ENCODE data around the gene ADGRA3. TPM values are rescaled to one million over a fixed set of nuclear protein-coding genes. Genes with fewer than 3 reads are reported as not detected.

The ADGRA3 gene
- total RNA-seq, 1 experiment from 2014 or later = 57.5 TPM

DNA sequence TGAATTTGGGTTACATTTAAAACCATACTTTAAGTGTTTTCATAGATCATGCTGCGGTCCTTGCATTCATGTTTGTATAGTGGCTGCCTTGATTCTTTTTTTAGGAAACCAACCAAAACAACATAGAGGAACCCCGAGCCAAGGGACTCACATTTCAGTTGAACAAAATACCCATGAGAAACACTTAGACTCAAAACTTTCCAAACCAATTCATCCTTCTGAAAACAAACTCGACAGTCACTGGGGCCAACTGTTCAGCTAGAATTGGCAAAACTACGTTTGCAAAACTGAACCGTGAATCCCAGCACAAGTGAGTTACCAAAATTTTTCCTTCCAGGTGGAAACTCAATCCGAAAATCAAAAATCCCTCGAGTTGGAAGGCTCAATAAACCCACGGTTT, 1.4 kb downstream of the ADGRA3 start:
- BruUV-seq (replicated peaks) = no TSS peak
- Histone ChIP-seq H3K36me3 (ENCODE audit: insufficient read depth, low read length, poor library complexity, severe bottlenecking) (no peaks in the 10 kb centered on the region), H3K9me3 (ENCODE audit: low read depth, low read length, poor library complexity, severe bottlenecking) (no peaks in the 10 kb centered on the region), H3K27ac (ENCODE audit: low read depth, low read length, poor library complexity, severe bottlenecking) (peak overlapping the region; percentile 36), H3K4me1 (ENCODE audit: insufficient read depth, low read length, poor library complexity, severe bottlenecking) (peaks cover 17% of the 10 kb centered on the region), H3K27me3 (replicated peaks; ENCODE audit: insufficient read depth, low read depth, low read length, poor library complexity) (no peaks in the 10 kb centered on the region), H3K4me3 (ENCODE audit: low read depth, low read length, poor library complexity, severe bottlenecking) (peak overlapping the region; percentile 62)
- TF ChIP-seq, protein P1, sequence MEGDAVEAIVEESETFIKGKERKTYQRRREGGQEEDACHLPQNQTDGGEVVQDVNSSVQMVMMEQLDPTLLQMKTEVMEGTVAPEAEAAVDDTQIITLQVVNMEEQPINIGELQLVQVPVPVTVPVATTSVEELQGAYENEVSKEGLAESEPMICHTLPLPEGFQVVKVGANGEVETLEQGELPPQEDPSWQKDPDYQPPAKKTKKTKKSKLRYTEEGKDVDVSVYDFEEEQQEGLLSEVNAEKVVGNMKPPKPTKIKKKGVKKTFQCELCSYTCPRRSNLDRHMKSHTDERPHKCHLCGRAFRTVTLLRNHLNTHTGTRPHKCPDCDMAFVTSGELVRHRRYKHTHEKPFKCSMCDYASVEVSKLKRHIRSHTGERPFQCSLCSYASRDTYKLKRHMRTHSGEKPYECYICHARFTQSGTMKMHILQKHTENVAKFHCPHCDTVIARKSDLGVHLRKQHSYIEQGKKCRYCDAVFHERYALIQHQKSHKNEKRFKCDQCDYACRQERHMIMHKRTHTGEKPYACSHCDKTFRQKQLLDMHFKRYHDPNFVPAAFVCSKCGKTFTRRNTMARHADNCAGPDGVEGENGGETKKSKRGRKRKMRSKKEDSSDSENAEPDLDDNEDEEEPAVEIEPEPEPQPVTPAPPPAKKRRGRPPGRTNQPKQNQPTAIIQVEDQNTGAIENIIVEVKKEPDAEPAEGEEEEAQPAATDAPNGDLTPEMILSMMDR (conservative IDR thresholded peaks at IDR 0.05; ENCODE audit: low read depth, low read length) = no peak
- TF ChIP-seq EZH2 (IDR thresholded peaks at IDR 0.05; ENCODE audit: borderline replicate concordance, low read depth, low read length, poor library complexity, severe bottlenecking) = no peak
- intact Hi-C loops (cut with micrococcal nuclease; ENCODE audit: unreplicated experiment) = no loop called here
- DNase-seq (ENCODE audit: low spot score) = no peak
- CTCF ChIA-PET = interaction anchor here (1.1 kb wide), 1 partner anchor 9 kb away, joined by 6 read pairs; no protein-coding TSS in a partner anchor
- POLR2A ChIA-PET (ENCODE audit: low non-redundant PET) = no interaction called here

DNA sequence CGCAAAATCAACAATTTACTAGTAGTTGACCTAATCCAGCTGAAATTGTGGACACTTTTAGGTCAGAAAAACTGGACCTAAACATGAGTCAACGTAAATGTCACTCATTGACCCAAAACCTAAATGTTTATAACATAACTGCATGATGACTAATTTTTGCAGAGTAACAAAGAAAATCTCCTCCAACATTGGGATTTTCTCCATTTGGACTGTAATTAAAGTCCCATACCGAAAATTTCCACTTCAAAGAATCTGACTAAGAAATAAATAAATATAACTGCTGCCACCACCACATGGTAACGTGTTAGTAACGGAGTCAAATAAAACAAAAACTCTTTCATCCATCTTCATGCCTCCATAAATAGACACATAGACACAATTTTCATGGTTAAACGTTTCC, 1.9 kb downstream of the ADGRA3 start:
- POLR2A ChIA-PET (ENCODE audit: low non-redundant PET) = no interaction called here

DNA sequence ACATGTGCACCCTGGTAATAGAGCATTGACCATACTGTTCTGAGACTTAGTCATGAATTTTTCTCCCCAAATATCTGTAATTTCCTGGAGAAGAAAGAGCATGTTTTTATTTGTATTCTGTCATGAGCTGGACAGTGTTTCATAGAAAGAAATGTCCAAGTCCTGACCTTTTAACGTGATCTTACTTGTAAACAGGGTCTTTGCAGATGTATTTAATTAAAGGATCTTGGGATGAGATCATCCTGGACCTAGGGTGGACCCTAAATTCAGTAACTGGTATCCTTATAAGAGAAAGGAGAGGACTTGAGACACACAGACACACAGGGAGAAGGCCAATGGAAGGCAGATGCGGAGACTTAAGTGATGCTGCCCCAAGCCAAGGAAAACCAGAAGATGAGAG, 3.6 kb downstream of the ADGRA3 start:
- BruUV-seq (replicated peaks) = no TSS peak
- Histone ChIP-seq H3K4me1 (ENCODE audit: insufficient read depth, low read length, poor library complexity, severe bottlenecking) (peaks cover 29% of the 10 kb centered on the region), H3K27ac (ENCODE audit: low read depth, low read length, poor library complexity, severe bottlenecking) (no peak overlapping the region), H3K27me3 (replicated peaks; ENCODE audit: insufficient read depth, low read depth, low read length, poor library complexity) (no peaks in the 10 kb centered on the region), H3K36me3 (ENCODE audit: insufficient read depth, low read length, poor library complexity, severe bottlenecking) (no peaks in the 10 kb centered on the region), H3K9me3 (ENCODE audit: low read depth, low read length, poor library complexity, severe bottlenecking) (no peaks in the 10 kb centered on the region), H3K4me3 (ENCODE audit: low read depth, low read length, poor library complexity, severe bottlenecking) (no peak overlapping the region)
- ChIA-PET POLR2A (ENCODE audit: low non-redundant PET) (no interaction called here), CTCF (no interaction called here)
- TF ChIP-seq, protein P1 (conservative IDR thresholded peaks at IDR 0.05; ENCODE audit: low read depth, low read length) = no peak
- TF ChIP-seq EZH2 (IDR thresholded peaks at IDR 0.05; ENCODE audit: borderline replicate concordance, low read depth, low read length, poor library complexity, severe bottlenecking) = no peak
- intact Hi-C loops (cut with micrococcal nuclease; ENCODE audit: unreplicated experiment) = no loop called here
- no peak for DNase-seq (ENCODE audit: low spot score)

More for the DNA sequence above, 1.9 kb downstream of the ADGRA3 start:
- H3K36me3 ChIP-seq (ENCODE audit: insufficient read depth, low read length, poor library complexity, severe bottlenecking) = no peaks in the 10 kb centered on the region
- no peak for DNase-seq (ENCODE audit: low spot score)
- H3K9me3 ChIP-seq (ENCODE audit: low read depth, low read length, poor library complexity, severe bottlenecking) = no peaks in the 10 kb centered on the region
- H3K4me1 ChIP-seq (ENCODE audit: insufficient read depth, low read length, poor library complexity, severe bottlenecking) = peaks cover 17% of the 10 kb centered on the region
- peak overlapping the region; percentile 36 for H3K27ac ChIP-seq (ENCODE audit: low read depth, low read length, poor library complexity, severe bottlenecking)
- BruUV-seq (replicated peaks) = TSS peak; percentile 42
- TF ChIP-seq, protein P1 (conservative IDR thresholded peaks at IDR 0.05; ENCODE audit: low read depth, low read length) = no peak
- TF ChIP-seq EZH2 (IDR thresholded peaks at IDR 0.05; ENCODE audit: borderline replicate concordance, low read depth, low read length, poor library complexity, severe bottlenecking) = no peak
- no peaks in the 10 kb centered on the region for H3K27me3 ChIP-seq (replicated peaks; ENCODE audit: insufficient read depth, low read depth, low read length, poor library complexity)
- CTCF ChIA-PET = no interaction called here
- peak overlapping the region; percentile 62 for H3K4me3 ChIP-seq (ENCODE audit: low read depth, low read length, poor library complexity, severe bottlenecking)
- intact Hi-C loops (cut with micrococcal nuclease; ENCODE audit: unreplicated experiment) = no loop called here

All from A673 (cell line).